Measurements from ENCODE around the gene PPP2R1A. TPM values are rescaled to one million over a fixed set of nuclear protein-coding genes. Genes with fewer than 3 reads are reported as not detected.

PPP2R1A gene
- total RNA-seq, 2 experiments from 2014 or later, result 151 to 157 TPM

DNA sequence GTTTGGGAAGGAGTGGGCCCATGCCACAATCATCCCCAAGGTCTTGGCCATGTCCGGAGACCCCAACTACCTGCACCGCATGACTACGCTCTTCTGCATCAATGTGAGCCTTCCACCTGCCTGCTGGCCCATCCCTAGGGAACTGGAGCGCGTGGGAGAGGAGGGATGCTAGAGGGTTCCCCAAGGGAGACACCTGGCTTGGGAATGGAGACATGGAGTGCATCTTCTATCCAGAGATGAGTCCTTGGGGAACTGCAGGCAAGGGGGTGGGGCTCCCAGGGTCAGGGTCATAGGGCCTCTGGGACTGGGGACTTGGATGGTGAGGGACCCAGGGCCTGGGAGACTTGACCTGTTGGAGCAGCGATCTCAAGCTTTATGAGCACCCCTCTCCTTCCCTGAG is 31.2 kb downstream of the PPP2R1A start:
- H3K27ac ChIP-seq (ENCODE audit: low read depth in 1 of 2, low read length in 2 of 2), result no peak overlapping the region
- peaks cover 95% of the 10 kb centered on the region for H3K36me3 ChIP-seq (ENCODE audit: insufficient read depth, low read length)
- Mint-ChIP-seq H3K27me3 (no peaks in the 10 kb centered on the region), H3K36me3 (ENCODE audit: low read depth) (peaks cover 99% of the 10 kb centered on the region), H3K4me1 (ENCODE audit: low read depth) (no peaks in the 10 kb centered on the region), H3K27ac (no peak overlapping the region), H3K9me3 (no peaks in the 10 kb centered on the region), H3K4me3 (no peak overlapping the region)
- TF ChIP-seq, protein P1, sequence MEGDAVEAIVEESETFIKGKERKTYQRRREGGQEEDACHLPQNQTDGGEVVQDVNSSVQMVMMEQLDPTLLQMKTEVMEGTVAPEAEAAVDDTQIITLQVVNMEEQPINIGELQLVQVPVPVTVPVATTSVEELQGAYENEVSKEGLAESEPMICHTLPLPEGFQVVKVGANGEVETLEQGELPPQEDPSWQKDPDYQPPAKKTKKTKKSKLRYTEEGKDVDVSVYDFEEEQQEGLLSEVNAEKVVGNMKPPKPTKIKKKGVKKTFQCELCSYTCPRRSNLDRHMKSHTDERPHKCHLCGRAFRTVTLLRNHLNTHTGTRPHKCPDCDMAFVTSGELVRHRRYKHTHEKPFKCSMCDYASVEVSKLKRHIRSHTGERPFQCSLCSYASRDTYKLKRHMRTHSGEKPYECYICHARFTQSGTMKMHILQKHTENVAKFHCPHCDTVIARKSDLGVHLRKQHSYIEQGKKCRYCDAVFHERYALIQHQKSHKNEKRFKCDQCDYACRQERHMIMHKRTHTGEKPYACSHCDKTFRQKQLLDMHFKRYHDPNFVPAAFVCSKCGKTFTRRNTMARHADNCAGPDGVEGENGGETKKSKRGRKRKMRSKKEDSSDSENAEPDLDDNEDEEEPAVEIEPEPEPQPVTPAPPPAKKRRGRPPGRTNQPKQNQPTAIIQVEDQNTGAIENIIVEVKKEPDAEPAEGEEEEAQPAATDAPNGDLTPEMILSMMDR (IDR thresholded peaks at IDR 0.05), result no peak
- DNase-seq, result no peak
- intact Hi-C loops (cut with DNase I, micrococcal nuclease), result no loop called here
- H3K9me3 ChIP-seq (ENCODE audit: control insufficient read depth in 1 of 2, insufficient read depth in 1 of 2, low read length in 2 of 2), result no peaks in the 10 kb centered on the region
- ChIA-PET POLR2A (no interaction called here), CTCF (no interaction called here)
- H3K27me3 ChIP-seq (ENCODE audit: control insufficient read depth in 1 of 2, insufficient read depth in 2 of 2, low read length in 2 of 2), result no peaks in the 10 kb centered on the region
- H3K4me1 ChIP-seq (ENCODE audit: insufficient read depth, low read length), result no peaks in the 10 kb centered on the region
- ATAC-seq (ENCODE audit: poor library complexity), result no peak
- no peak overlapping the region for H3K4me3 ChIP-seq (ENCODE audit: low read length)

DNA sequence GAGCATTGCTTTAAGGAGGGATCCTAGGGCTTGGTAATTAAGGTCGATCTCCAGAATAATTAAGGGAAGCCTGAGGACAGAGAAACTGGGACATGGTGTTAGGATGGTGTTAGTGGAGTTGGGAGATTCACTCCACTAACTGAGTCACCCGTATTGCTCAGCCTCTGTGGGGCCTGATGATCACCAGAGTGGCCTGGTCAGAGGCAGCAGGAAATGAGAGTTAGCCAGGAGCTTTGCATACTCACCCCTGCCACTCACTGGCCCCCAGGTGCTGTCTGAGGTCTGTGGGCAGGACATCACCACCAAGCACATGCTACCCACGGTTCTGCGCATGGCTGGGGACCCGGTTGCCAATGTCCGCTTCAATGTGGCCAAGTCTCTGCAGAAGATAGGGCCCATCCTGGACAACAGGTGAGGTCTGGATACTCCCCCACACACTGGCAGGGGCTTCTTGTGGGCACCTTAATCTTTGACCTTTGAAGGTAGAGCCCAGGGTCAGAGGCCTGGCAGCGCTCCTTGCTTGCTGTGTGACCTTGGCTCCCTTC is 32.1 kb downstream of the PPP2R1A start:
- no peak overlapping the region for H3K4me3 Mint-ChIP-seq
- TF ChIP-seq, protein P1 (IDR thresholded peaks at IDR 0.05), result no peak
- H3K27ac Mint-ChIP-seq, result no peak overlapping the region
- CTCF ChIA-PET, result no interaction called here
- no peak for DNase-seq
- Histone ChIP-seq H3K4me1 (ENCODE audit: insufficient read depth, low read length) (no peaks in the 10 kb centered on the region), H3K27me3 (ENCODE audit: control insufficient read depth in 1 of 2, insufficient read depth in 2 of 2, low read length in 2 of 2) (no peaks in the 10 kb centered on the region), H3K27ac (ENCODE audit: low read depth in 1 of 2, low read length in 2 of 2) (no peak overlapping the region), H3K36me3 (ENCODE audit: insufficient read depth, low read length) (peaks cover 95% of the 10 kb centered on the region), H3K4me3 (ENCODE audit: low read length) (no peak overlapping the region), H3K9me3 (ENCODE audit: control insufficient read depth in 1 of 2, insufficient read depth in 1 of 2, low read length in 2 of 2) (no peaks in the 10 kb centered on the region)
- no peak for ATAC-seq (ENCODE audit: poor library complexity)
- POLR2A ChIA-PET, result no interaction called here
- H3K9me3 Mint-ChIP-seq, result no peaks in the 10 kb centered on the region
- H3K36me3 Mint-ChIP-seq (ENCODE audit: low read depth), result peaks cover 99% of the 10 kb centered on the region
- no peaks in the 10 kb centered on the region for H3K4me1 Mint-ChIP-seq (ENCODE audit: low read depth)
- intact Hi-C loops (cut with DNase I, micrococcal nuclease), result no loop called here
- no peaks in the 10 kb centered on the region for H3K27me3 Mint-ChIP-seq

DNA sequence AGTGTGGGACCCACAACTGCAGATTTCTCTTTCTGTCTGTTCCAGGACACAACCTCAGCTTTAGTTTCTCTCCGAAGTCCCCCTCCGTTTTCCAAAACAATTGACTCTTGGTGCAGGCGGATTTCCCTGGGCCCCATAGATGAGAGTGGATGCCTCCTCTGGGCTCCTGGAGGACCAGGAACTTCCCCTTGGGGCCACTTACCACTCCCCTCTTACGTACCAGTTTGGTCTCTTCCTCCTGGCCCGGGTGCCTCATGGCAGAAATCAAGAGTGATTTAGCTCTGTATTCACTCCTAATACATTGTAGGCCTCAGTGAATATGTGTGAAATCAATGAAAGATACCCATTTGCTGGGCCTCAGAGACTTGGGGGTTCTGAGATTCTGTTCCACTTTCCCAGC is 34.4 kb downstream of the PPP2R1A start:
- no peak overlapping the region for H3K27ac Mint-ChIP-seq

More for the DNA sequence above, 34.4 kb downstream of the PPP2R1A start:
- DNase-seq, result no peak
- Histone ChIP-seq H3K9me3 (ENCODE audit: control insufficient read depth in 1 of 2, insufficient read depth in 1 of 2, low read length in 2 of 2) (no peaks in the 10 kb centered on the region), H3K27me3 (ENCODE audit: control insufficient read depth in 1 of 2, insufficient read depth in 2 of 2, low read length in 2 of 2) (no peaks in the 10 kb centered on the region), H3K27ac (ENCODE audit: low read depth in 1 of 2, low read length in 2 of 2) (no peak overlapping the region), H3K4me1 (ENCODE audit: insufficient read depth, low read length) (no peaks in the 10 kb centered on the region), H3K4me3 (ENCODE audit: low read length) (no peak overlapping the region), H3K36me3 (ENCODE audit: insufficient read depth, low read length) (peaks cover 87% of the 10 kb centered on the region)
- intact Hi-C loops (cut with DNase I, micrococcal nuclease), result no loop called here
- ATAC-seq (ENCODE audit: poor library complexity), result no peak
- Mint-ChIP-seq H3K4me1 (ENCODE audit: low read depth) (no peaks in the 10 kb centered on the region), H3K9me3 (no peaks in the 10 kb centered on the region), H3K4me3 (no peak overlapping the region), H3K36me3 (ENCODE audit: low read depth) (peaks cover 96% of the 10 kb centered on the region), H3K27me3 (no peaks in the 10 kb centered on the region)
- TF ChIP-seq, protein P1 (IDR thresholded peaks at IDR 0.05), result no peak
- ChIA-PET CTCF (interaction anchor here (1.3 kb wide), 1 partner anchor 13 kb away, joined by 3 read pairs; no protein-coding TSS in a partner anchor), POLR2A (interaction anchor here (0.6 kb wide), 1 partner anchor 40 kb away, joined by 3 read pairs; no protein-coding TSS in a partner anchor)
